ENCODE data around the gene HHIP.

HHIP gene

DNA sequence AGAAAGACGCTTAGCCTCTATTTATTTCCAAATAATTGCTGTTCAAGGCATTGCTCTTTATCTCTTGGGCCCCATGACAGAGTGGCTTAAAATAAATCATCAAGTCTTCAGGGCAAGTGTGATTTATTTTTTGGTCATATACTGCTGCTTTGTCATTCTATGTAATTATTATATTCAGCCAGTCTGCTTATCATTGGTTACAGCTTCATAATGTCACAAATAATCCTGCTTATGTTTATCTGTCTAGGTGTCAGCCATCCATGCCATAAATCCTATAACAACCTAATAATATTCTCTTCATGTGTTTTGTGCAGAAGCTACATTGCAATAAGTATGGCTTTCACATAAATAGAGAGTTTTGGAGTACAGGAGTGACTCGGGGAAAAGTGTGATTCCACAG, 41.0 kb downstream of the HHIP start:
- Histone ChIP-seq H3K27me3 (ENCODE audit: insufficient read depth, low read length) (no peaks in the 10 kb centered on the region), H3K27ac (ENCODE audit: low read depth, low read length) (no peak overlapping the region), H3K4me3 (ENCODE audit: low read depth, low read length) (no peak overlapping the region), H3K4me1 (ENCODE audit: control insufficient read depth, insufficient read depth, low read length, unreplicated experiment) (peaks cover 5% of the 10 kb centered on the region), H3K36me3 (ENCODE audit: insufficient read depth, low read length) (peaks cover 9% of the 10 kb centered on the region), H3K79me2 (ENCODE audit: control insufficient read depth, insufficient read depth, low read length, unreplicated experiment) (peaks cover 6% of the 10 kb centered on the region), H2AFZ (ENCODE audit: low read length, unreplicated experiment) (no peak overlapping the region)

DNA sequence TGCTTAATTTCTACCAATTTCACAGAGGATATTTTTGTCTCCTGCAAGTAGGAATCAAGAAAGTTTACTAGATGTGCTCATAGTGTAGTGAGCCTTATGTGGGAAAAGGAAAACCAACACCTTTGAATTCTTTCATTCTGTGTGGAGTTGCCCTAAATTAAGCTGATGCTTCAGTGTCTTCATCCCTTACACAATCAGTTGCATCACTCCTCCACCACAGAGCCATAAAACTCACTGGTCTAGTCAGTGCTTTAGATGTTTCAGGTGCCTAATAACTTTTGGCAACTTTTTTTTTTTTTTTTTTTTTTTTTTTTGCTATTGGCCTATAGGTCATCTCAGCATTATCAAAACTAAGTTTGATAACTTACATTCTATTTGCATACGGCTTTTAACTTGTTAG, 41.5 kb downstream of the HHIP start:
- Histone ChIP-seq H3K79me2 (ENCODE audit: control insufficient read depth, insufficient read depth, low read length, unreplicated experiment) (peaks cover 6% of the 10 kb centered on the region), H3K36me3 (ENCODE audit: insufficient read depth, low read length) (peaks cover 13% of the 10 kb centered on the region), H2AFZ (ENCODE audit: low read length, unreplicated experiment) (no peak overlapping the region), H3K27ac (ENCODE audit: low read depth, low read length) (no peak overlapping the region), H3K4me1 (ENCODE audit: control insufficient read depth, insufficient read depth, low read length, unreplicated experiment) (no peaks in the 10 kb centered on the region), H3K4me3 (ENCODE audit: low read depth, low read length) (no peak overlapping the region), H3K27me3 (ENCODE audit: insufficient read depth, low read length) (no peaks in the 10 kb centered on the region)

DNA sequence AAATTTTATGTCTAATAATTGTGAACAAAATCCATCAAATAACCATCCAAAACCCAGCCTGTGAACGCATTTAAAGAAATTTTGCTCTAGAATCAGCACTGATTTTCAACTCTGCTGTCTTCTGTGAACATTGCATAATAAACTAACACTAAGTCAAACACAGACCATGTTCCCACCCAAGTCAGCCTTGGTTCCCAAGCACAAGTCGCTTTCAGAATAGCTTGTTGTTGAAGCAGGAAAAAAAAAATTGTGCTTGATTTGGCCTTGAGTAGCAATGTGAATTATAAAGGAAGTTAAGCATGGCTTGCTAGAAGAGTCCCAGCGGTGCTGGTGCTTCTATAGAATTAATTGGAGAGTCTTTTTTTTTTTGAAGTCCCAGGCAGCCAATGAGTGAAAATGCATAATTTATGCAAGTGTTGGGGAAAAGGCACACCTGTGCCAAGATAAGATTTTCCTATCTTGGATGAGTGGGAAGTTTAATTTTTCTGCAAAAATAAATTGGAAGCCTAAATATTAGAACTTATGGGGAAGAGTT, 42.1 kb downstream of the HHIP start:
- H3K36me3 ChIP-seq (ENCODE audit: insufficient read depth, low read length) = peaks cover 13% of the 10 kb centered on the region
- H3K27ac ChIP-seq (ENCODE audit: low read depth, low read length) = no peak overlapping the region
- H3K79me2 ChIP-seq (ENCODE audit: control insufficient read depth, insufficient read depth, low read length, unreplicated experiment) = peaks cover 6% of the 10 kb centered on the region
- H3K4me3 ChIP-seq (ENCODE audit: low read depth, low read length) = no peak overlapping the region
- H2AFZ ChIP-seq (ENCODE audit: low read length, unreplicated experiment) = no peak overlapping the region
- H3K27me3 ChIP-seq (ENCODE audit: insufficient read depth, low read length) = no peaks in the 10 kb centered on the region
- no peaks in the 10 kb centered on the region for H3K4me1 ChIP-seq (ENCODE audit: control insufficient read depth, insufficient read depth, low read length, unreplicated experiment)

DNA sequence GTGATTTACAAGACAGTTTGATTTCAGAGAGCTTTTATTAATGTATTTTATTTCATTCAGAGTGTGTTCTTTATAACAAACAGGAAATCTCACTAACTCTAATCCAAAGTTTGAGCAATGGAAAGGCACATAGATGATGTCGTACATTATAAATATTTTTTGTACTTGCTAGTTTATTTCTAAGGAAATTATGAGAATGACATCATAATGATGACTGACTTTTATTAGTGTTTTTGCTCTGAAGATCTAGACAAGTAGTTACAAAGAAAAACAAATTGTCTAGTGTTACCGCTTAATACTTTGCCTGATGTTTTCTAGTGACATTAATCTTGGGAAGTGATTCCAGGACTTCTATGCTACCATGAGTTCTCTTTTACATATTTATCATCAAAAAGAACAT, 43.2 kb downstream of the HHIP start:
- Histone ChIP-seq H2AFZ (ENCODE audit: low read length, unreplicated experiment) (no peak overlapping the region), H3K27me3 (ENCODE audit: insufficient read depth, low read length) (no peaks in the 10 kb centered on the region), H3K79me2 (ENCODE audit: control insufficient read depth, insufficient read depth, low read length, unreplicated experiment) (peaks cover 6% of the 10 kb centered on the region), H3K4me3 (ENCODE audit: low read depth, low read length) (no peak overlapping the region), H3K36me3 (ENCODE audit: insufficient read depth, low read length) (peaks cover 10% of the 10 kb centered on the region; the same call in 1 of the 2 replicates), H3K4me1 (ENCODE audit: control insufficient read depth, insufficient read depth, low read length, unreplicated experiment) (no peaks in the 10 kb centered on the region), H3K27ac (ENCODE audit: low read depth, low read length) (no peak overlapping the region)

DNA sequence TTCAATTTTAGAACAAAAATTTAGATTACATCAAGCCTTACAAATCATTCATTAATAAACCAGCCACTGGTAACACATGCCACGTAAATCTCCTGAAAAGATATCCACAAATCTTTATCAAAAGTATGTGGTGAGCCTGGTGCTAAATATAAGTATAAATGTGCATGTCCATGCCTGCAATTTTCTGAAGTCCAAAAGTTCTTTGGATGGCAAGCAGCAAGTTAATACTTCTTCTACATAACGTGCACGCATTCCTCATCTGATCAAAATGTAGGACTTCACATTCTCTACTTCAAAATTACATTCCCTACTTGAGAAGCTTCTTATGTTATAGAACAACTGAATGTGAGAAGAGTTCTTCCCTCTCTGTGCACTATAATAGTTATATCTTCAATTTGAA, 49.8 kb downstream of the HHIP start:
- Histone ChIP-seq H3K36me3 (ENCODE audit: insufficient read depth, low read length) (peaks cover 4% of the 10 kb centered on the region; the same call in 1 of the 2 replicates), H3K27ac (ENCODE audit: low read depth, low read length) (no peak overlapping the region), H3K79me2 (ENCODE audit: control insufficient read depth, insufficient read depth, low read length, unreplicated experiment) (no peaks in the 10 kb centered on the region), H3K4me3 (ENCODE audit: low read depth, low read length) (no peak overlapping the region), H3K27me3 (ENCODE audit: insufficient read depth, low read length) (no peaks in the 10 kb centered on the region), H2AFZ (ENCODE audit: low read length, unreplicated experiment) (no peak overlapping the region), H3K4me1 (ENCODE audit: control insufficient read depth, insufficient read depth, low read length, unreplicated experiment) (peaks cover 25% of the 10 kb centered on the region)

DNA sequence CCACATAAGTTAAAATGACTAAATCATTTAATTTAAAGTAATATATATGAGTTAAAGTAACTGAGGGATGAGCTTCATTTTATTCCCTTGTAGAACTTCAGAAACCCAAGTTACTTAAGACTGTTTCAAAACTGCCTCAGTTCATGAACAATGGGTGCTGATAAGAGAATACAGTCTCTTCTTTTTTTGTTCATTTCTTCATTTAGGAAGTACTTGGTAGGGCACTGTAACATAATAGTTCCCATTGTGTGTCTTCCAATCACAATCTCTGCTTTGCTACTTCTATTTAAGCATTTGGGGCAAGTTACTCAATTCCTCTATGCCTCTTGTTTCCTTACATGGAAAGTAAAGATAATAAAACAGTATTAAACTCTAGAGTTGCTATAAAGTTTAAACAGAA, 50.4 kb downstream of the HHIP start:
- Histone ChIP-seq H3K27me3 (ENCODE audit: insufficient read depth, low read length) (no peaks in the 10 kb centered on the region), H3K27ac (ENCODE audit: low read depth, low read length) (no peak overlapping the region), H3K79me2 (ENCODE audit: control insufficient read depth, insufficient read depth, low read length, unreplicated experiment) (no peaks in the 10 kb centered on the region), H3K4me1 (ENCODE audit: control insufficient read depth, insufficient read depth, low read length, unreplicated experiment) (peaks cover 32% of the 10 kb centered on the region), H3K36me3 (ENCODE audit: insufficient read depth, low read length) (peaks cover 4% of the 10 kb centered on the region; the same call in 1 of the 2 replicates), H3K4me3 (ENCODE audit: low read depth, low read length) (no peak overlapping the region), H2AFZ (ENCODE audit: low read length, unreplicated experiment) (no peak overlapping the region)

DNA sequence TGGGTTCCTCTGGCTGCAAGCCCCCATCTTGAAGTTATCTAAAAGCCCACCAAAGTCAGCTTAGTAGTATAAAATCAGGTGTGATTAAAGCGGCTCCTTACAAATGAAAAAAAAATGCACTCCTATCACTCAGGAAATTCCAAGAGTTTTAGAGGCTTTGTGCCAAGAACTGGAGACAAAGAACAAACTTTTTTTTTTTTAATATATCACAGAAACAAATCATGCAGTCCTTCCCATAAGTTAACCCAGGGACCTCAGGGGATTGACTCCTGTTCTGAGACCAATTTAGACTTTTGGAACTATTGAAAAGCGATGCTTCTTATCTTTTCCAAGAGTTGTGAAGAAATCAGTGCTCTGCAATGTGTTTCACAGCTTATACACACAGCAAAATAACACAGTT, 53.6 kb downstream of the HHIP start:
- peak overlapping the region; percentile 39 for H3K27ac ChIP-seq (ENCODE audit: low read depth, low read length)
- no peaks in the 10 kb centered on the region for H3K27me3 ChIP-seq (ENCODE audit: insufficient read depth, low read length)
- H3K36me3 ChIP-seq (ENCODE audit: insufficient read depth, low read length) = no peaks in the 10 kb centered on the region
- peaks cover 51% of the 10 kb centered on the region for H3K4me1 ChIP-seq (ENCODE audit: control insufficient read depth, insufficient read depth, low read length, unreplicated experiment)
- H2AFZ ChIP-seq (ENCODE audit: low read length, unreplicated experiment) = peak overlapping the region; percentile 18
- no peaks in the 10 kb centered on the region for H3K79me2 ChIP-seq (ENCODE audit: control insufficient read depth, insufficient read depth, low read length, unreplicated experiment)
- peak overlapping the region; percentile 55 for H3K4me3 ChIP-seq (ENCODE audit: low read depth, low read length)

DNA sequence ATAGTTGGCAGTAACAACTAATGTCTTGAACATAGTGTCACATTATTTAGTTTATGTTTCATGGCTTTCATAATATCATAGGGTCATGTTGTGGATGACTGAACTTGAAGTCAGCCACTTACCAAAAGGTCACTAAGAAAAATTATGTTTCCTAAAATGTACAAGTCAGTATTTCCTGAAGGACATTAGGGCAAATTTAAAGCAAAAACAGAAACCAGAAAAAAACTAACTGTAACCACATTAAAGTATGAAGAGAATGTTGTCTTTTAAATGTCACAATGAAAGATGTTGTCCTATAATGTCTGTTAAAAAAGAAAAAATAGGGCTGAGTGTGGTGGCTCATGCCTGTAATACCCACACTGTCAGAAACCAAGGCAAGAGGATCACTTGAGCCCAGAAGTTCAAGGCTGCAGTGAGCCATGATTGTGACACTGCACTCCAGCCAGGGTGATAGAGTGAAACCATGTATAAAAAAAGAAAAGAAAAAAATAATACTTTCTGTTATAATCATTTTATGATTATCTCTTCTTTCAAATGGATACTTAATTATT, 55.8 kb downstream of the HHIP start:
- Histone ChIP-seq H3K27ac (ENCODE audit: low read depth, low read length) (peak overlapping the region; percentile 39), H3K79me2 (ENCODE audit: control insufficient read depth, insufficient read depth, low read length, unreplicated experiment) (no peaks in the 10 kb centered on the region), H3K27me3 (ENCODE audit: insufficient read depth, low read length) (no peaks in the 10 kb centered on the region), H3K4me1 (ENCODE audit: control insufficient read depth, insufficient read depth, low read length, unreplicated experiment) (peaks cover 51% of the 10 kb centered on the region), H2AFZ (ENCODE audit: low read length, unreplicated experiment) (peak overlapping the region; percentile 29), H3K36me3 (ENCODE audit: insufficient read depth, low read length) (no peaks in the 10 kb centered on the region), H3K4me3 (ENCODE audit: low read depth, low read length) (peak overlapping the region; percentile 25; the same call in 1 of the 2 replicates)

DNA sequence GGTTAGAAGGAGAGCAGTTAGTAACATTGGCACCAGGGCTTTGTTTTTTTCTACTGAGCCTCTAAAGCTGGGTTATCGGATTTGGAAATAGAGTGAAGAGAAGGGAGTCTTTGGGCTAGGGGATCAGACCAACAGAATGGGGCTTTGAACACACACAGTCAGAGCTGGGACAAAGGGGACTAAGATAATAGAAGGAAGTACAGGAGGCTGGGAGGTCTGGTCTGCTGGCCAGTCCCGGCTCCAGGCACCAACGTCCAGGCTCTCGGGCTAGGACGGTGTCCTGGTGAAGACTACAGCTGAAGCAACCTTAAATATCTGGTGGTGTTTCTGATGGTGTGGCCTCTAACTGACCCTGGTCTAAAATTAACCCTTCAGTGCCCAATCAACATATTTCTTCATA, 57.5 kb downstream of the HHIP start:
- H3K27ac ChIP-seq (ENCODE audit: low read depth, low read length) = no peak overlapping the region
- no peaks in the 10 kb centered on the region for H3K27me3 ChIP-seq (ENCODE audit: insufficient read depth, low read length)
- H2AFZ ChIP-seq (ENCODE audit: low read length, unreplicated experiment) = no peak overlapping the region
- H3K79me2 ChIP-seq (ENCODE audit: control insufficient read depth, insufficient read depth, low read length, unreplicated experiment) = no peaks in the 10 kb centered on the region
- peaks cover 53% of the 10 kb centered on the region for H3K4me1 ChIP-seq (ENCODE audit: control insufficient read depth, insufficient read depth, low read length, unreplicated experiment)
- peaks cover 5% of the 10 kb centered on the region; the same call in 1 of the 2 replicates for H3K36me3 ChIP-seq (ENCODE audit: insufficient read depth, low read length)
- no peak overlapping the region for H3K4me3 ChIP-seq (ENCODE audit: low read depth, low read length)

DNA sequence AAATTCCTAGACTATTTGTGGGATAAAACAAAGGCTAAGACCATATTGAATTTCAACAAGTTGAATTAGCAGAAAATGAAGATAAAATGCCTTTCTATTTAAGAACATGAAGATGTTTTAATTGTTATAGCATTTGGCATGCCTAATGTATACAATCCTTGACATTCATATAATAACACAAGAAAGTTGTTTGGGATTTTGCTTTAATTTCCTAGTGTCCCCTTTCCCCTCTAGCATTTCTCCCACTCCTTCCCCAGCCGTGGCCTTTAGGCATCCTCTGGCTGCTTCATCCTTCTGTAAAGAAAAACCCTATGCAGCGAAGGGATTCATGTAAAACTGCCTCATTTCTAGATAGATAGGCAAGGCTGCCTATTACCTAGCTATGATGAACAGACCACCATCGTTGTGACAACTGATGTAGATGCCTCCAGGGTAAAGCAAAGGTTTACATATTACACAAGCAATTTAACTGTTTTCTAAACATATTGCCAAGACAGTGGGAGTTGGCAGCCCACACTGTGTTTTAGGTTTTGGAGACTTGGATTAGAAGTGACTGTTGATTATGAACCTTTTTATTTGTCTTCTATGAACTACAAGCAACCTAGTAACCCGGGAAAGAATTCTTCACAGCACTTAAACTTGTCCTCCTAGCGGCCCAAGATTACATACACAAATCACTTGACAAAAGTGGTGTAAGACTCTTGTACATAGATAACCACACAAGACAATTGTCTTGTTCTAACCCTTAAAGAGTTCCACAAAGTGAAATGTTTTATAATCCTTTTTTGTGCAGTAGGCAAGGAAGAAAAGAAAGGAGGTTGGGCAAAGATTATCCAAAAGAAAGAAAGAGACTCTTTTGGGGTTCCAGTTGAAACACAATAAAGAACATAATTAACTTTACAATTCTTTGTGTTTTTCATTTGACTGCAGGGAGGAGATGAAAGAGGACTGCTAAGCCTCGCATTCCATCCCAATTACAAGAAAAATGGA, 59.9 kb downstream of the HHIP start:
- Histone ChIP-seq H2AFZ (ENCODE audit: low read length, unreplicated experiment) (no peak overlapping the region), H3K36me3 (ENCODE audit: insufficient read depth, low read length) (peaks cover 7% of the 10 kb centered on the region; the same call in 1 of the 2 replicates)

More for the DNA sequence above, 59.9 kb downstream of the HHIP start:
- no peaks in the 10 kb centered on the region for H3K79me2 ChIP-seq (ENCODE audit: control insufficient read depth, insufficient read depth, low read length, unreplicated experiment)
- H3K27ac ChIP-seq (ENCODE audit: low read depth, low read length) = no peak overlapping the region
- peaks cover 51% of the 10 kb centered on the region for H3K4me1 ChIP-seq (ENCODE audit: control insufficient read depth, insufficient read depth, low read length, unreplicated experiment)
- no peak overlapping the region for H3K4me3 ChIP-seq (ENCODE audit: low read depth, low read length)
- no peaks in the 10 kb centered on the region for H3K27me3 ChIP-seq (ENCODE audit: insufficient read depth, low read length)

Data from ACC112 (cell line).